GM19324 (cell line): ENCODE measurements around the gene CHST13.

Experiments used
- ATAC-seq: cut with Tn5 transposase; IDR thresholded peaks from one replicate; pipeline ENCODE4 v1.9.1; 2021; ENCODE audit warnings: mild to moderate bottlenecking, moderate library complexity; ENCODE audit not compliant: unreplicated experiment, low FRiP score

CHST13 gene

DNA sequence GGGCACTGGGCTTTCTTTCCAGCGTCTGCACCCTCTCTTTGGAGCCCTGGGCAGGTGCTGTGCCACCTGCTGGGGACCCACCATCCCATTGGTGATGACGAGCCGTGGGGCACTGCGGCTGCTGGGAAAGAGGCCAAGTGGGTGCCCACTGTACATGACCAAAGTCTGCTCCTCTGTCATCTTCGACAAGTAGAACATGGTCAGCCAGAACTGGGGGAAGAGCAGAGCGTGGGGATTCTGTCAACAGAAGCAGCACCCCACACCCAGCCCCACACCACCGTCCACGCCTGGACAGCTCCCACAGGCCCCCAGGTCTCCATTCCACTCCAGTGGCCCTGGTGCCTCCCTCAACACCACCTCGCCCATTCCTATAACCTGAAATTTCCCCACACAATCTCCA is 16.1 kb upstream of the CHST13 start:
- ATAC-seq = no peak

DNA sequence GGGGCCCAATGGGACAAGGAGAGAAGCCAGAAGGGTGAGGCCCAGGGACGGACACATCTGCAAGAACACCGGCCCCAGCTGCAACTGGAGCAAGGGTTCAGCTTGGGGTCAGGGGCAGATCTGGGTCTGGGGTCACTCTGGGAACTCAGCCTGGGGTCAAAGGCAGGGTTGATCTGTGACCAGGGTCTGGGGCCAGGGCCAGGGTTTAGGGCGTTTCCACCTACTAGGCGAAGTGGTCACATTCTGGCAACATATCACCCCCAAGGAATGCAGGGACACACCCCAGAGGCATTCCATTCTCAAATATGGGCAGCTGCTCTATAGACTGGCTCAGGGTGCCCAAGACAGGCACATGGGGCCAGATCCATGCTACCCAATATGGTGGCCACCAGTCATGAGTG is 15.4 kb upstream of the CHST13 start:
- ATAC-seq = no peak

DNA sequence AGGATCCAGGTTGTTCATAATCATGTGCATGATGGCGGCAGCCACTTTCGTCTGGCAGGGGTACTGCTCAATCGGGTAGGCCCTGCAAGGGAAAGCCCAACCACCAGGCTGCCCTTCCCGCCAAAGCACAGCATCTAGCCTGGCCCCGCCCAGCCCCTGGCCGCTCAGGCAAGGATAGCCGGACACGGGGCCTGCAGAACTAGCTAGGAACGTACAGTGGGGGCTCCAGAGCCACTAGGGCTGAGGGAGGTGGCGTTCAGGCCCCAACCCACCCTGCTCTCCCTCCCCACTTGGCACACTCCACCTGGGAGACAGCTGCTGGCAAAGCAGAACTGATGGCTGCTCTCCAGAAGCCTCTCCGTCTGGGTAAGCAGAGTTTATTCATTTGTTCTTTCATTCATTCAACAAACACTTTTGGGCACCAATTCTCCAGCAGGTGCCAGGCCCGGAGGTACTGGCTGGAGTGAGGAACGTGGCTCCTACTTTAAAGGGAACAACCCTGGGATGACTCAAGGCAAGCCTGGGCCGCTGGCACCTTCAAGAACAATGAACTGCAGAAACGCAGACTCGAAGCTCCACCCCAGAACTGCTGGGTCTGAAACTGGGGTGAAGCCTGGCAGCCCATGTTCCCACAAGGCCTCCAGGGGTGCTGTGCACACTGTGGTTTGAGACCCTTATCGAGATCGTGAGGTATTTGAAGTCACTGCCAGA is 14.2 kb upstream of the CHST13 start:
- ATAC-seq = no peak

DNA sequence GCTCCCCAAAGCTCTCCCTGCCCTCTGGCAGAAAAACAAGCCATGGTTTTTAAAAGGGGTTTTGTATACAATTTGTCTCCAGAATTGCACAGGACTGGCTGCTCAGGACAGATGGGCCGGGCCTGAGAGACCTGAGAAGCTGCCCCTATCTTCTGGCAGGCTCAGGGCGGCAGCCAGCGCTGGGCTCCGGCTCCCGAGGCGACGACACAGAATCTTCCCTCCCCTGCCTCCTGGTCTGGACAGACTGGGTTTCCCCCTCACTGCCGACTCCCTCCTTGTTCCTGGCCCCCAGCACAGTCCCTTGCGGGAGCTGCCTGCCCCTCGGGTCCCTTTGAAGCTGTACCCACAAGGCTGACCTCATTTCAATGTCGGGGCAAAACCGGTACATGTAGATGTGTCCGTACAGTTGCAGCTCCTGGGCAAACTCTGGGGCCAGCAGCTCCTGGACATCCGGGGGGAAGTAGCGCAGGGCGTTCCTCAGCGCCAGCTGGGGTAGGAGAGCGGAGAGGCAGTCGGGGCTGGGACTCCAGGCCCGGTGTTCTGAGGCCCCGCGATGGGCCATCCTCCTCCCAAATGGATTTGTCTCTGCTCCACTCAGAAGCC is 13.5 kb upstream of the CHST13 start:
- ATAC-seq = no peak

DNA sequence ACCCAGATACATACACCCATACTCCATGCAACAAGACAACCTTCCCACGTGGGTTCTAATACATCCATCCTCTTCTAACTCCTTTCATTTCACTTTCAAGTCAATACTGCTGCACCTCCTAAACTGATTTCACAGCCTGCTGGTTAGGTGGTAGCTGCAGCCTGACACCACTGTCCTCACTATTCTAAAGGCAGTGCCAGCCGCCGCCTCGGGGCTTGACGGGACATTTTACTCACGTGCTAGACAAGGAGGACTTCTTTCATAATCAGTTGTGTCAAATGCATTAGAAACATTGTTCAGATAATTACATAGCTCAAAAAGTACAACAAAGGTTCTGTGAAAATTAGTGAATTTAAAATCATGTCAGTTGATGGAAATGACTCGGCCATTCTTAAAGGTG is 12.7 kb upstream of the CHST13 start:
- ATAC-seq = no peak

DNA sequence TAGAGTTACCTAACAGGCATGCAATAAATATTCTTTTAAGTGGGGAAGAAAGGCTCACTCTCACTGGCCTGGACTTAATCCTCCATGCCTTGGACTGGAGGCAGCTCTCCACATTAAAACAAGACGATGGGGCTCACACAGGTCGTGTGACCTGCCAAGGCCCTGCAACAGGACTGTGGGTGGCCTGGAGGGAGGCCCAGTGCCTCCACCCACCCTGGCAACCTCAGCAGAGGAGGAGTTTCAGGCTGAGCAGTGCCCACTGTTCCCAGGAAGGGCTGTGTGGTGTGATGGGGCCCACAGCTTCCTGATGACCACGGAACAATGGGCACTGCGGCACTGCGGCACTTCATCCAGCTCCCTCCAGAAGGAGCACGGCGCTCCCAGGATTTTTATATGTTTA is 11.9 kb upstream of the CHST13 start:
- no peak for ATAC-seq

DNA sequence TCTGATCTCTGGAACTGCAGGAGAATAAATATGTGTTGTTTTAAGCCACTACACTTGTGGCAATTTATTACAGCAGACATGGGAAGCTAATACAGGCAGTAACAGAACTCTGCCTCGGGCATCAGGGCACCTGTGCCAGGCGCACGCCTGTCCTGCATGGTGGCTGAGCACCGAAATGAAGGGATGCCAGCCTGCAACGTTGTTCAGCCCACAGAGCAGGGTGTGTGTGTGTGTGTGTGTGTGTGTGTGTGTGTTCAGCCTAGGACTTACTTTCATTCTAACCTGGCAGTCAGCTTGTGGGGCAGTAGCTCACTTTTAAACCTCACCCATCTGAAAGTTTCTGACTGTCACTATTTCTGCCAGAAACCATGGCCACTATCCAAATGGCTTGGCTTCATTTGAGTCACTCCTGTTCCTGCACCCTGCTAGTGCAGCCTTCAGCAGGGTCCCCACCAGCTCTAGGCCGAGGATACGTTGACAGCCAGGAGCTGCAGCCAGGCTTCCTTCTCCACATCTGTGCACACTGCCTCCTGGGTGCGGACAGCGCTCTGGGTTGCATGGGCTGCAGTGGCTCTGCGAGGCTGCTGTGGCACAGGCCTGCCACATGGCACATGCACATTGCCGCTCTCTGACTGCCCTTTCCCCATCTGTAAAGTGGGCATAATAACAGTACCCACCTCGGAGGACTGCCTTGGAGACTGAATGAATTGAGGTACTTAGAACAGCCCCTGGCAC is 10.9 kb upstream of the CHST13 start:
- no peak for ATAC-seq

DNA sequence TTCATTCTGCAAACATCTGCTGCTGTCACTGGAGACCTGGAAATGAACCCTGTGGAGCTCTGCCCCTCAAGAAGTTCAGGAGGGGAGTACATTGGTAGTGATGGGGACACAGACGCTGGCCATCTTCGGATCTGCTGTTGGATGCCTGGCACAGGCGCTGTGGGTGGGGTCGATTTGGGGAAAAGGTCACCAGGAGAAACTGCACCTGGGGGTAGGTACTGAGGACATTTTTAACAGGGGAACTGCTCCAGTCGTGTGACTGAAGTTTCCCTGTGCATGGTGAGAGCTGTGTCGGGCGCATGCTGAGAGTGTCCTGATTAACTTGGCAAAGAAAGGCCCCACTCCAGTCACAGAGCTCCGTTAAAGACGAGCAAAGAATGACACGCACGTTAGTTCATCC is 9.8 kb upstream of the CHST13 start:
- ATAC-seq = no peak

DNA sequence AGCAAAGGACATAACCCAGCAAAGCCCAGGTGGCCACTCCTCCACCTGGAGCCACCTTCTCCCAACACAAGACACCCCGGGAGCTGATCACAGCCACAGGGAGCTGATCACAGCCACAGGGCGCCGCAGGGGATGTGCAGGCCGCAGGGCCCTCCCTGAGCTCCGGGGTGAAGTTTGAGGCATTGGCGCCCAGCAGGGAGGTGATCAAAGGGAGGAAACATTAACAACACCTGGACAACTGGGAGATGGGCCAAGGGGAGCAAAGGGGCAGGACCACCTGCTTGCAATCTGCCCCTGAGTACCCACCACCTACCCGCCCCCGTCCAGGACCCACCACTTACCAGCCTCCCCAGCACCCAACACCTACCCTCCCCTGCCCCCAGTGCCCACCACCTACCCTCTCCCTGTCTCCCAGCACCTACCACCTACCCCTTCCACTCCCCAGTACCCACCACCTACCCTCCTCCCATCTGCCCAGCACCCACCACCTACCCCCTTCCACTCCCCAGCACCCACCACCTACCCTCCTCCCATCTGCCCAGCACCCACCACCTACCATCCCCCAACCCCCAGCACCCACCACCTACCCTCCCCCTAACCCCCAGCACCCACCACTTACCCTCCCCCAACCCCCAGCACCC is 8.8 kb upstream of the CHST13 start:
- ATAC-seq = no peak

DNA sequence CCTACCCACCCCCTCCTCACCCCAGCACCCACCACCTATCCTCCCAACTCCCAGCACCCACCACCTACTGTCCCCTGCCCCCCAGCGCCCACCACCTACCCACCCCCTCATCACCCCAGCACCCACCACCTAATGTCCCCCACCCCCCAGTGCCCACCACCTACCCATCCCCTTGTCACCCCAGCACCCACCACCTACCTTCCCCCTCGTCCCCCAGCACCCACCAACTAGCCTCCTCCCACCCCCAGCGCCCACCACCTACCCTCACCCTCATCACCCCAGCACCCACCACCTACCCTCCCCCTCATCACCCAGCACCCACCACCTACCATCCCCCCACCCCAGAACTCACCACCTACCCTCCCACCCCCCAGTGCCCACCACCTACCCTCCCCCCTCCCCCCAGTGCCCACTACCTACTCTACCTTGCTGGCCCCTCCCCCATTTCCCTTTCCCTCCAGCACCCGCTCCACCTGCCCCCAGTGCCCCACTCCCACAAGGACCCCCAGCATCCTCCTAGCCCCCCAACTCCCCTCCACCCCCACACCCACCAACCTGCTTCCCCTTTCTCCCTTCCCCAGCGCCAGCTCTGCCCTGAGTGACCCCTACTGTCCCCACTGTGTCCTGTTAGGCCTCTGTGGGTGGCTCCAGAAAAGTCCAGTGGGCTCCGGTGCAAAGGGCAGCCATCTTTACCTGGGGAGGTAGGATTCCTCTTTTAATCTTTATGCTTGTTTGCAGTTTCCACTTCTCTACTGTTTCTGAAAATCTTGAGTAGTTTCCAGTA is 7.6 kb upstream of the CHST13 start:
- no peak for ATAC-seq

DNA sequence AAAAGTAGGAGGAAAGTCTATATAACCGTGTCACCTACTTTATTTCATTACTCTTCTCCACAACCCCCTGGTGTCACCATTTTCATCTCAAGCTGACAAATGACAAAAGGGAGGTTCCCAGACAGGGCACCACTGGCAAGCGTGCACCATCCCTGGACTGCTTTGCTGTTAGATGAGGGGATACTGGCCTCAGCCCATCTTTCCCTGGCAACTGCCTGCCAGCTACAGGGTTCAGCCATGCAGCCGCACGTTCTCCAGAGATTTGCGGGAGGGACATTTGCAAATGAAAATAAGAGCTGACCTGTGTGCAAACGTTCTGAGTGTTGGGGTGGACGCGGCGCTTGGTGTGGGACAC is 7.0 kb upstream of the CHST13 start:
- ATAC-seq = no peak

DNA sequence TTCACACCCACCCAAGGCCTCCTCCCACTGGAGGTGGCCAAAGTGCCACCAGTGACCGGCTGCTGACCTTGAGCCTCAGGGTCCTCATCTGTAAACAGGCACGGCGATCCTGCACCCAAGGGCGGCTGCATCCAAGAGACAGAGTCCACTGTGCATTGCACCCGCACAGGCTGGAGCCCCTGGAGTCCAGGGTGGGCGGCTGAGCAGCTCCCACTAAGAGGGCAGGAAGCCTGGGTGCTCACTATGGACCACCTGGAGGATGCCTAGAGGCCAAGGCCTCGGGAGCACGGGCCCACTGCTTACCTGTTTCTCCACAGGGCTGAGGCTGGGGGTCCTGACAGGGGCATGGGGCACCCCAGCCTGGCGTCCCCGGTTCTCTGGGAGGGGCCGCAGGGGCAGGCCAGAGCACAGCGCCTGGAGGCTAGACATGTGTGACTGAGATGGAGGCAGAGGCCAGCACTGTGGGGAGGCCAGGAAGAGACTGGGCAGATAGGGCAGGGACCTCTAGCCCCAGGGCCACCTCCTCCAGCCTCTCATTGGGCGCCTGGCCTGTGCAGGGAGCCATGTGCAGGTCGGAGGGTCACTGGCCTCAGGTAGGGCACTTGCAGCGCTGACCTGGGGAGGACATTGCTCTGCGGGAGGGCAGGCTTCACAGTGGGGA is 6.5 kb upstream of the CHST13 start, which contains the start of gene UROC1:
Gene UROC1, minus strand, starts transcription at position 483 of the 661 bp plus-strand sequence. Its CDS starts 54 bp downstream, at position 429.
- ATAC-seq = no peak

DNA sequence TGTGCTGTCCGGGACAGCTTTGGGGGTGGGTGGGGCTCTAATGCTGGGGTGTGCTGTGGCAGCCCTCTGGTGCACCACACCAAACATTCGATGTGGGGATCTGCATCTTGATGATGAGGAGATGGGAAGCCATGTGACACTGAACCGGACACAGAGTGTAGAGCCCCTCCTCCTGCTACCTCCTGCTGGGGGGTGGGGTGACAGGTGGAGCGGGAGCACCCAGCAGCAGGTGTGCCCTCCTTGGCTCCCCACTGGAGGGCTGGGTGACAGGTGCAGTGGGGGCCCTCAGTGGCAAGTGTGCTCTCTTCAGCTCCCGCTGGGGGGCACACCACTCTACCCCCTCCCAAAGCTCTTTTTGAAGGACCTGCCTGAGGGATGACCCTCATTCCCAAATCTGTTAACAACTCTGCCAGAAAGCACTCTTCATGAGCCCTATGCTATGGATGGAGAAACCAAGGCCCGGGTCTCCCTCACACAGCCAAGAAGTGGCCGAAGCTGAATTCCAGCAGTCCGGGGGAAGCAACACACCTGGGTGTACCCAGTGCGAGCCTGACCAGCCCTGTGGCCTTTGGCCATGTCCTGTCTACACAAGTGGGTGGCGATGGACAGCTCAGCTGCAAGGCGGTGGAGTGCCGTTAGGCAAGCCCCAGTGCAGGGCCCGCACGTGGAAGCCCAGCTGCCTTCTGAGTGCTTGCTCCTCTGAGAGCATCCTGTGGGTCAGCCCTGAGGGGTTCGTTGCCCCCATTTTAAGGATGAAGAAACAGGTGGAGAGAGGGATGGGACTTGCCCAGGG is 5.8 kb upstream of the CHST13 start:
- ATAC-seq = no peak

DNA sequence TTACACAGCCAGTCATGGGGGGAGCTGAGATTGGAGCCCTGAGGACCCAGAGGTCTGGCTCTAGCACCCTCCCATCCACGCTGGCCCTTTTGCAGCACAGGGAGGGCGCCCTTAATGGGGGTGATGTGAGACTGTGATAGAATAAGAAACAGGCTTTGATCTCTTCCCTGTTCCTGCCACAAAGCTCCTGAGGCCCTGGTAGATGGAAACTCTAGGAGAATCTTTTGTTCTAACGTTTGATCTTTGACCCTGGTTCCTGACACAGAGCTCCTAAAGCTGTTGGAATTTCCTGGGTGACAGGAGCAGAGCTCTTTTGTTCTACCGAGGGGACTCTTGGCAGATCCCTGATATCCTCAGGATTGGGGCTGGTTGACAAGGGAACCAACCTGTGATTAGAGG is 5.2 kb upstream of the CHST13 start:
- ATAC-seq = no peak

DNA sequence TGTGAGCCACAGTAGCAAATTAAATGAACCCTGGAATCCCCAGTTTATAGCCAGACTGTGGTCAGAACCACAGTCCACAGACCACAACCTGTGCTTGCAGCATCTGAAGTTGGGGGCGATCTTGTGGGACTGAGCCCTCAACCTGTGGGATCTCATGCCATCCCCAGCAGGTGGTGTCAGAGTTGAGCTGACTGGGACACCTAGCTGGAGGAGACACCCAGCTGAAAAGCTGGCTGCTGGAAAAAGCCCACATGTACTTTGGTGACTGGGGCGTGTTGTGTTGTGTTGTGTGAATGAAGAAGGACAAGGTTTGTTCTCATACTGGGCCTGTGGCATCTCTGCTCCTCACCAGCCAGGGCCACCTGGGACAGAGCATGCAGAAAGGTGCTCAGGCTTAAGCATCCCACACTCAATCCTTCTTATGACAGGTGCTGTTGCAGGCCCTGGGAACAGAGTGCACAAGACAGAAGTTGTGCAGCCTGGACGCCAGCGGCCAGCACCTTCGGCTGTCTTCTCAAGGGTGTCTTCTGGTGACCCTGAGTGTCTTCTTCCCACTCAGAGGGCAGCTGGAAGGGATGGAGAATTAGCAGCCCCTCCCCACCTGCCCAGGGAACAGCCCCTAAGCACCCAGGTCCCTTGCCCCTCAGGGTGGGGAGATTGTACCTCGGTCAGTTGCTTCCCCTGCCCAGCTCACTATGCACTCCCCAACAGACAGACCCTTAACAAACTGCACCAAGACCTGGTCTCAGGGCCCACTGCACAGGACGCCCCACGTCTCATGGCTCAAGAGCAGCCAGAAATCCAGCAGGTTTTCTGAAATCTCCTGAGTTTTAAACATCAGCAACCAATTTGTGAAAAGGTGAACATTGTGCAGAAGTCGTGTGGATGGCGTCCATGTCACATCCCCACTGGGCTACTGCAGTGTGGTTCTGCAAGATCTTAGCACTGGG is 4.2 kb upstream of the CHST13 start:
- no peak for ATAC-seq

DNA sequence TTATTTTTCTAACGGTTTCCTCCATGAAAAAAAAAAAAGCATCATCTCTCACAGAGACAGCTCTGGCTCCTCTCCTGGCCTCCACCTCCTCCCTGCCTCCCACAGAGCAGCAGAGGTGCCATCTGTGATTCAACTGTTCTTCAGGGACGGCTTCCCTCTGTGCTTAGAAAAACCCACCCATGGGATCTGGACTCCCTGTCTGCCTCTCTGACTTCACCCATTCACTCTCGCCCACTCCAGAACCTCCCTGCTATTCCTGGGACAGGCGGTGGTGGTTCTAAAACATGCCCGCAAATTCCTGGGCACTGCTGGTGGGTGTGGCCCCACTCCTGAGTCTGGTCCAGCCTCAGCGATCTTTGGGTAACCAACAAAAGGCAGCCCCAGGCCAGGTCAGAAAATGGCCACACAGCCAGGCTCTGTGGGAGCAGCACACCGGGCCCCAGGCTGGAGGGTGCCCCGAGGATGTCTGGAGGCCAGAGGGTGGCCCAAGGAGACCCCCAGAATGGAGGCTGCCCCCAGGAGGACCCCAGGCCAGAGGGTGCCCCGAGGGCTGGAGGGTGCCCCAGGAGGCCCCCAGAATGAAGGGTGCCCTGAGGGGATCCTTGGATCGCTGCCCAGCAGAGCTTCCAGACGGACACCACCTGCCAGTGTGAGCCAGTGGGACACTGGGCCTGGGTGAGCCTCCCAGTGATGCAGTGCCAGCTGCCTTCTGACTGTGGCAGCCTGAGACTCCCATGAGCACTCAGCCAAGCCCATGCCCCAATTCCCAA is 2.6 kb upstream of the CHST13 start:
- ATAC-seq = no peak

DNA sequence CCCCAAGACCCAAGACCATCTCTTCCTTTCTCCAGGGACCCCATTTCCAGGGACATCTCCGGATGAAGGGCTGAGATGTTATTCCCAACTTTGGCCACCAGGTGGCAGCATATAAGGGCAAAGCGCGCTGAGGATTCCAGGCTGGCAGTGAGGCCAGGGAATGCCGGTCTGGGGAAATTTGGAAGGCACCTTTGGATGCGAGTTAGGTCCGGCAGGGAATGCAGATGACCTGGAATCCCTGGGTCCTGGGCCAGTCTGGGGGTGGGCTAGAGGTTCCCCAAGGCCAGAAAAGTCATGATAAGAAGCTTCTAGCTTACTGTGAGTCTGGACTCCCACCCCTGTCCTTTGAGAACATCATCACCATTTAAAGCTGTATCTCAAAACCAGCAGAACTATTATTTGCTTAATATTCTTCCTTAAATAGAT is 1.6 kb upstream of the CHST13 start:
- no peak for ATAC-seq
